Measurements from ENCODE around the gene ERN1.
A peak's percentile ranks its signal among the peaks of the same experiment; 100 is the strongest.

The ERN1 gene

DNA sequence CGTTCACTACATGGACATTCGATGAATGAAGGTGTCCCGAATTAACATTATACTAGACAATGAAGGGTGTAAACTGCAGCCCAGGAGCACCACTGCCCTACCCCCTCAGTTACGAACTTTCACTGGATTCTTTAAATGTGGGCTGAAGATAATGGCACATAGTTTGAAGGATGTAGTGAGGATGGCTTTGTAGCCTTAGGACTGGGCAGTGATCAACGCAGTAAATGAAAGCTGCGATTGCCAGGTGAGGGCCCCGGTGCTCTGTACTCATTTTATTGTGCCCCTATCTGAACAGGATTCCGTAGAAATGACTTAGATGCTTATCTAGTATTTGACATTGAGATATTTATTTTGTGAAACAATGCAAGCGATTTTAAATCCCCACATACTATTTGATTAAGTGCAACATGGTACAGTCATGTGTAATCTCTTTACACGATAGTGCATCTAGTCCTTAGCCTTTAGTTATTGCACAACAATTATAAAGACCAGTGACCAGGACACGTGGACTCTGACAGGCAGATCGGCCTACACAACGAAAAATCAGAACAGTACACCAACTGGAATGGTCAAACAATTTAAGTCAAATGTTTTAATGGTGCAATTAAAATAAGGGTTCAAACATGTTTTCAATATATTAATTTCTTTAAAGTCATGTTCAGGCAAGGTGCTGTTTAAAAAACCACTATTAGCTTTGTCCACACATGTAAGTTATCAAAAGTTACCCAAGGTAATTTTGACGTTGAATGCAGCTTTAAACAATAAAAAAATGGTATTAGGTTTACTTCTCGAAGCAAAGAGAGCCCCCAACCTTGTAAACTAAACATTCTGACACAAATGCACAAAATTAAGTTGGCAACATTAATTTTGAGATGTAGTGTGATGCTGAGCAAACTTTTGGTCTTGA lies 17.4 kb upstream of the ERN1 start:
- H3K27ac ChIP-seq: peak overlapping the region; percentile 90
- H4K20me1 ChIP-seq (ENCODE audit: insufficient read depth): no peaks in the 10 kb centered on the region
- H3K36me3 ChIP-seq (ENCODE audit: insufficient read depth): peaks cover 7% of the 10 kb centered on the region
- peak overlapping the region; percentile 47 for H3K4me3 ChIP-seq (IDR thresholded peaks at IDR 0.05; ENCODE audit: insufficient read depth, low read depth, low read length)
- H2AFZ ChIP-seq (ENCODE audit: low read depth): no peak overlapping the region
- peak overlapping the region; percentile 98; the same call in 1 of the 2 replicates for H3K9ac ChIP-seq
- H3K4me2 ChIP-seq: peak overlapping the region; percentile 66
- H3K79me2 ChIP-seq (ENCODE audit: insufficient read depth, low read depth): peaks cover 13% of the 10 kb centered on the region
- TF ChIP-seq, protein P1, sequence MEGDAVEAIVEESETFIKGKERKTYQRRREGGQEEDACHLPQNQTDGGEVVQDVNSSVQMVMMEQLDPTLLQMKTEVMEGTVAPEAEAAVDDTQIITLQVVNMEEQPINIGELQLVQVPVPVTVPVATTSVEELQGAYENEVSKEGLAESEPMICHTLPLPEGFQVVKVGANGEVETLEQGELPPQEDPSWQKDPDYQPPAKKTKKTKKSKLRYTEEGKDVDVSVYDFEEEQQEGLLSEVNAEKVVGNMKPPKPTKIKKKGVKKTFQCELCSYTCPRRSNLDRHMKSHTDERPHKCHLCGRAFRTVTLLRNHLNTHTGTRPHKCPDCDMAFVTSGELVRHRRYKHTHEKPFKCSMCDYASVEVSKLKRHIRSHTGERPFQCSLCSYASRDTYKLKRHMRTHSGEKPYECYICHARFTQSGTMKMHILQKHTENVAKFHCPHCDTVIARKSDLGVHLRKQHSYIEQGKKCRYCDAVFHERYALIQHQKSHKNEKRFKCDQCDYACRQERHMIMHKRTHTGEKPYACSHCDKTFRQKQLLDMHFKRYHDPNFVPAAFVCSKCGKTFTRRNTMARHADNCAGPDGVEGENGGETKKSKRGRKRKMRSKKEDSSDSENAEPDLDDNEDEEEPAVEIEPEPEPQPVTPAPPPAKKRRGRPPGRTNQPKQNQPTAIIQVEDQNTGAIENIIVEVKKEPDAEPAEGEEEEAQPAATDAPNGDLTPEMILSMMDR (conservative IDR thresholded peaks at IDR 0.05; ENCODE audit: low read depth, low read length): no peak
- H3K4me1 ChIP-seq (ENCODE audit: low read depth, poor library complexity, severe bottlenecking): peaks cover 11% of the 10 kb centered on the region
- H3K27me3 ChIP-seq (ENCODE audit: insufficient read depth, low read depth): no peaks in the 10 kb centered on the region

- Histone ChIP-seq H3K4me2 (peak overlapping the region; percentile 66), H3K36me3 (ENCODE audit: insufficient read depth) (peaks cover 7% of the 10 kb centered on the region), H3K4me3 (IDR thresholded peaks at IDR 0.05; ENCODE audit: insufficient read depth, low read depth, low read length) (peak overlapping the region; percentile 47), H3K9ac (peak overlapping the region; percentile 98), H3K79me2 (ENCODE audit: insufficient read depth, low read depth) (peaks cover 13% of the 10 kb centered on the region), H3K4me1 (ENCODE audit: low read depth, poor library complexity, severe bottlenecking) (peaks cover 11% of the 10 kb centered on the region), H2AFZ (ENCODE audit: low read depth) (no peak overlapping the region; the same call in 1 of the 2 replicates), H4K20me1 (ENCODE audit: insufficient read depth) (no peaks in the 10 kb centered on the region), H3K27ac (peak overlapping the region; percentile 90), H3K27me3 (ENCODE audit: insufficient read depth, low read depth) (no peaks in the 10 kb centered on the region)
- TF ChIP-seq, protein P1 (conservative IDR thresholded peaks at IDR 0.05; ENCODE audit: low read depth, low read length): no peak
Observed at GRCh38 chr17:64146418-64147109, 16.6 kb upstream of the ERN1 start.

- Histone ChIP-seq H3K4me2 (peak overlapping the region; percentile 75), H3K36me3 (ENCODE audit: insufficient read depth) (peaks cover 7% of the 10 kb centered on the region), H3K9ac (peak overlapping the region; percentile 98), H3K79me2 (ENCODE audit: insufficient read depth, low read depth) (peaks cover 13% of the 10 kb centered on the region), H3K27ac (peak overlapping the region; percentile 90), H3K4me1 (ENCODE audit: low read depth, poor library complexity, severe bottlenecking) (peaks cover 11% of the 10 kb centered on the region), H2AFZ (ENCODE audit: low read depth) (peak overlapping the region; percentile 38; the same call in 1 of the 2 replicates), H4K20me1 (ENCODE audit: insufficient read depth) (no peaks in the 10 kb centered on the region), H3K27me3 (ENCODE audit: insufficient read depth, low read depth) (no peaks in the 10 kb centered on the region), H3K4me3 (IDR thresholded peaks at IDR 0.05; ENCODE audit: insufficient read depth, low read depth, low read length) (peak overlapping the region; percentile 47)
- TF ChIP-seq, protein P1 (conservative IDR thresholded peaks at IDR 0.05; ENCODE audit: low read depth, low read length): no peak
Observed at GRCh38 chr17:64145751-64146417, 15.9 kb upstream of the ERN1 start.

GRCh38 chr17:64145375-64145750 lies 15.4 kb upstream of the ERN1 start:
- no peaks in the 10 kb centered on the region for H4K20me1 ChIP-seq (ENCODE audit: insufficient read depth)
- peaks cover 13% of the 10 kb centered on the region for H3K79me2 ChIP-seq (ENCODE audit: insufficient read depth, low read depth)
- H3K27me3 ChIP-seq (ENCODE audit: insufficient read depth, low read depth): no peaks in the 10 kb centered on the region
- H3K4me2 ChIP-seq: peak overlapping the region; percentile 75; the same call in 1 of the 2 replicates
- peaks cover 11% of the 10 kb centered on the region for H3K4me1 ChIP-seq (ENCODE audit: low read depth, poor library complexity, severe bottlenecking)
- H3K9ac ChIP-seq: peak overlapping the region; percentile 98; the same call in 1 of the 2 replicates
- TF ChIP-seq, protein P1 (conservative IDR thresholded peaks at IDR 0.05; ENCODE audit: low read depth, low read length): no peak; the same call in 1 of the 2 replicates
- H3K36me3 ChIP-seq (ENCODE audit: insufficient read depth): peaks cover 7% of the 10 kb centered on the region
- peak overlapping the region; percentile 7 for H3K4me3 ChIP-seq (IDR thresholded peaks at IDR 0.05; ENCODE audit: insufficient read depth, low read depth, low read length)
- H3K27ac ChIP-seq: peak overlapping the region; percentile 90; the same call in 1 of the 2 replicates
- H2AFZ ChIP-seq (ENCODE audit: low read depth): peak overlapping the region; percentile 38; the same call in 1 of the 2 replicates
